Bronchial epithelial cell (primary cell): ENCODE results near the gene FTO. TPM values are rescaled to one million over a fixed set of nuclear protein-coding genes. Genes with fewer than 3 reads are reported as not detected.
"Not testable (repeated sequence)": the region's sequence is repeated elsewhere in the genome, so short reads cannot be mapped to it uniquely, and the experiment has no call there.

ENCODE experiments used
- DNase-seq: peaks from one replicate; pipeline ENCODE4 v3.0.0-alpha.2; 2010; ENCODE audit warnings: low read depth
- FAIRE-seq: peaks from 2 replicates; lab custom pipeline; 2011; peaks lifted over from hg19 to GRCh38; lab: Jason Lieb, UNC
- H3K27me3 ChIP-seq: 2 replicates; pipeline ENCODE4 v1.5.1; 2011; ENCODE audit warnings: low read length; ENCODE audit not compliant: control insufficient read depth, insufficient read depth
- H3K36me3 ChIP-seq: 2 replicates; pipeline ENCODE4 v1.5.1; 2011; ENCODE audit warnings: low read length; ENCODE audit not compliant: control insufficient read depth, insufficient read depth
- H3K4me3 ChIP-seq: 2 replicates; pipeline ENCODE4 v1.5.1; 2011; ENCODE audit warnings: mild to moderate bottlenecking, low read depth, low read length, control low read depth
- CTCF ChIP-seq: IDR thresholded peaks from 2 replicates; pipeline ENCODE4 v1.5.1; 2011; ENCODE audit warnings: mild to moderate bottlenecking, moderate library complexity, low read length, control low read depth, inconsistent platforms; ENCODE audit not compliant: insufficient read depth, severe bottlenecking
- total RNA-seq: library from RNA; depleted of rRNA; stranded (reverse); fragments of >200 nt; gene quantifications from 2 replicates; pipeline ENCODE4 v1.2.1, GENCODE V29; 2014

The FTO gene
- total RNA-seq, 1 donor from 2014 or later = 41.6 TPM

GRCh38 chr16:53843084-53843483 is 139.1 kb downstream of the FTO start:
- Histone ChIP-seq H3K36me3 (no peaks in the 10 kb centered on the region), H3K27me3 (no peaks in the 10 kb centered on the region), H3K4me3 (no peak overlapping the region)
- DNase-seq (no peak), FAIRE-seq (no peak)
- no peak for TF ChIP-seq CTCF

- Histone ChIP-seq H3K27me3 (no peaks in the 10 kb centered on the region), H3K4me3 (no peak overlapping the region), H3K36me3 (no peaks in the 10 kb centered on the region)
- DNase-seq (no peak), FAIRE-seq (no peak)
- TF ChIP-seq CTCF = no peak
These were observed 140.8 kb downstream of the FTO start for GRCh38 chr16:53844804-53845203.

GRCh38 chr16:53846549-53846948 is 142.6 kb downstream of the FTO start:
- not testable (repeated sequence) for H3K4me3 ChIP-seq, DNase-seq, H3K36me3 ChIP-seq, FAIRE-seq, H3K27me3 ChIP-seq

GRCh38 chr16:53846971-53847370 is 143.0 kb downstream of the FTO start:
- Histone ChIP-seq H3K4me3 (no peak overlapping the region), H3K36me3 (no peaks in the 10 kb centered on the region), H3K27me3 (no peaks in the 10 kb centered on the region)
- TF ChIP-seq CTCF = no peak
- FAIRE-seq (no peak), DNase-seq (no peak)

GRCh38 chr16:53848277-53848942 is 144.5 kb downstream of the FTO start:
- Histone ChIP-seq H3K27me3 (no peaks in the 10 kb centered on the region), H3K36me3 (no peaks in the 10 kb centered on the region), H3K4me3 (no peak overlapping the region)
- TF ChIP-seq CTCF = no peak
- FAIRE-seq (no peak), DNase-seq (no peak)

- DNase-seq (no peak), FAIRE-seq (no peak)
- no peak for TF ChIP-seq CTCF
- Histone ChIP-seq H3K36me3 (no peaks in the 10 kb centered on the region), H3K27me3 (no peaks in the 10 kb centered on the region), H3K4me3 (no peak overlapping the region)
These were observed 145.0 kb downstream of the FTO start for GRCh38 chr16:53848950-53849349.
